Raji (cell line): Measurements from ENCODE around the gene CAVIN2.

ENCODE experiments used
- POLR2A ChIP-seq: IDR thresholded peaks from 2 replicates; pipeline ENCODE4 v1.6.1; 2011; ENCODE audit warnings: low read depth, low read length, control low read depth; ENCODE audit not compliant: insufficient read depth

CAVIN2 gene

DNA sequence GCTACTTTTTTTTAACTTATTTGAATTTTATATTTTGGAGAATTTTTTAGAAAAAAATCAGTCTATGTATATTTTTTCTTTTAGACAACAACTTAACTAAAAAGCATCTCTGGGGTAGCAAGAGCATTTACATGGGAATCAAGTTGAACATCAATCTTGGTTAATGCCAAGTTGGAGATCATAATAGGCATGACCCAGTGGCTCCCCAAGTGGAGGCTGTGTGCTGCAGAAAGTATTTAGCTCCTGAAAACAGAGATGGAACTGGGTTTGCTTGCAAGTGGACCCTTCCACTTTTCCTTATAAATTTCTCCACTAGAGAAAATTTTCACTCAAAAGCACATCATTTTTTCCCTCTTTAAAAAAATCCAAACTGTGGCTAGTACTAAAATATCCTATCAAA is 23.9 kb upstream of the CAVIN2 start:
- TF ChIP-seq POLR2A: no peak

DNA sequence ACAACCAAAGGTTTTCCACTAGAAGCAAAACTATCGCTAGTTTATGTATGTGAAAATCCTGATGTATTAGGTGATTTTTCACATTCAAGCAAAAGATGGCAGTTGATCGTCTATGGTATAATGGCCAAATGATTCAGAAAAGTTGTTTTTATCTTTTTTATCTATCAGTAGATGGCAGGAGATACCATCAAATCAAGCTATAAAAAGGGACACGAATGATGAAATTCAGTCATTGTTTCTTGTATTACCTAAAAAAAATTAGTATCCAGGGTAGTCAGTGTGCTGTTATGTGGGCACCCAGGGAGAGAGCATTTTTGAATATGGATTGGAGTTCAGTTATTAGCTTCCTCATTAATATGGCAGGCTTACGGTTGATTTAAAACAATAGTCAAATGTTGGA is 22.9 kb upstream of the CAVIN2 start:
- no peak for TF ChIP-seq POLR2A

- no peak for TF ChIP-seq POLR2A
Observed at GRCh38 chr2:191869178-191869577, 22.3 kb upstream of the CAVIN2 start.

DNA sequence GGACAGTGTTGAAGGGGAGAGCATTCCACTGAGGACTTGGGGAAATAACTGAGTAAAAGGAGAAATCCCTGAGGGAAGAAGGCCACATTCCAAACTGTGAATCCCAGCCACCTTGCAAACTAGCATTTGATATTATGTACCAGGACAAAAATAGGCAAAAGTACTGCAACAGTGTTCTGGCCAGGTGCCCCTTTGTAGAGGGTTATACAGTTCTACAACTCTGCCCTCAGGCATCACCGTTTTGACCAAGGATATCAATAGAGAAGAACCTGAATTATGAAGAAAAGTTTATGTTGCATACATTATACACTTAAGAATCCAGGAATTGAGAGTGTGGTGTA is 20.6 kb upstream of the CAVIN2 start:
- no peak for TF ChIP-seq POLR2A

GRCh38 chr2:191866675-191867506 is 20.0 kb upstream of the CAVIN2 start:
- TF ChIP-seq POLR2A: no peak

DNA sequence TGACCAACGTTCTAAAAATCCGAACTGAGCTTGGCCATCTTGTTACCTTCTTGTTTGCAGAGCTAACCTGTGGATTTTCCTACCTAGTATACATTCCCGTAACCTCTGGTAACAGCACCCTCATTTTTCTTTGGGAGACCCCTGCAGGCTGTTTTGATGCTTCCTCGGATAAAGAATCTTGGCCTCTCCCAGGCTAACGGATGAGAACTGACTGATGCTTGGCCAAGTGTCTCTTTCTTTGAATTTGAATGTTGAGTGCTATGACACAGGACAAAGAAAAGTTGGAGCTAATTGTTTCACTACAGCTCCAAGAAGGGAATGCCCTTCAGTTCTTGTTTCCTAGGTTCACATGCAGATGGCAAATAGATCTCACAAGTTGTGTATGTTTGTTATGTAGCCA is 19.3 kb upstream of the CAVIN2 start:
- no peak for TF ChIP-seq POLR2A

DNA sequence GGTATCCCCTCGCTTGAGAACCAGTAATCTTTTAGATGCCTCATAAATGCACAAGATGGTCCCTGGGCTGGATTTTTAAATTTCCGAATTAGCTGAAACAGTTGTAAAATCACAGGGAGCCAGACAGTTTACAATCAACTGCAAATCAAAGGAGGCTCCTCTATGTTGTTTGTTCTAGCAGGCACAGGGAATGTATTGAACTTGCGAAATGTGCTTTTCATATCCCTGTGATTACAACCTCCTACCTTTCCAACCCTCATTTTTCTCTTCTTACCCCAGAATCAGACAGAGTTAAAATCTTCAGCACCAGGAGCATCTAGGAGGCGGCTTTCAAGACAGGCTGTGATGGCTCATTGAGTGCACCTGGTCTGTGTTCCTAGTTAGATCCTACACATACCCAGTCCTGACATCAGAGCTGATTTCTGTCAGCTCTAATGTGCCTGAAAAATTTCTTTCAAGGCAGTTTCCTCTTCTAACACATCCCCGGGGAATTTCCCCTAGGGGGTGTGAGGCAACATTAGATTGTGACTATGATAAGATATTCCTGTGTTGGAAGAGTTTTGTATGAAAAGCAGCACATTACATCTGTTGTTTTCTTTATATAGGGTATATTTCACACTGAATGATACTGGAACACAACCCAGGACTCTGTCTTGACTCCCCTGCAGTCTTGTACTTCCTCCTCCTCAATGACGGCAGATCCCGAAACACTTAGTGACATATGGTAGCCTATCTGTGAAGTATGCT is 17.9 kb upstream of the CAVIN2 start:
- TF ChIP-seq POLR2A: no peak

DNA sequence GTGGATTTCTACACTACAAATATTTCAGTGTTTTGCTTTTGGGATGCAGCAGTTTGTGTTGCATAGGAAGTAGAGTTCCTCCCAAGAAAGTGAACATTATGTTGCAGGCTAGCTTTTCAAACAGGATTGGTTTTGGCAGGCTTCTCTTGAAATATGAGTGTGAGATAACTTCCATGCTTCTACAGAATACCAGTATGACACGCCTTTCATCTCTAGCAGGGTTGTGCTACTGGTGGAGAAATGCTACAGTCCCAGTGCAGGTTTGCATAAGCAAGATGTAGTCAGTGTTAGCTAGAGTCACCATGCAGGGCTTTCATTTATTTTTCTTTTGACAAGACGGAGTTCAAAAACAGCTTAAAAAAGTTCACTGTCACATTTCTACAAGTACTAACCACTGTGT is 17.1 kb upstream of the CAVIN2 start:
- no peak for TF ChIP-seq POLR2A

- no peak for TF ChIP-seq POLR2A
Observed at GRCh38 chr2:191862156-191862775, 15.4 kb upstream of the CAVIN2 start.

DNA sequence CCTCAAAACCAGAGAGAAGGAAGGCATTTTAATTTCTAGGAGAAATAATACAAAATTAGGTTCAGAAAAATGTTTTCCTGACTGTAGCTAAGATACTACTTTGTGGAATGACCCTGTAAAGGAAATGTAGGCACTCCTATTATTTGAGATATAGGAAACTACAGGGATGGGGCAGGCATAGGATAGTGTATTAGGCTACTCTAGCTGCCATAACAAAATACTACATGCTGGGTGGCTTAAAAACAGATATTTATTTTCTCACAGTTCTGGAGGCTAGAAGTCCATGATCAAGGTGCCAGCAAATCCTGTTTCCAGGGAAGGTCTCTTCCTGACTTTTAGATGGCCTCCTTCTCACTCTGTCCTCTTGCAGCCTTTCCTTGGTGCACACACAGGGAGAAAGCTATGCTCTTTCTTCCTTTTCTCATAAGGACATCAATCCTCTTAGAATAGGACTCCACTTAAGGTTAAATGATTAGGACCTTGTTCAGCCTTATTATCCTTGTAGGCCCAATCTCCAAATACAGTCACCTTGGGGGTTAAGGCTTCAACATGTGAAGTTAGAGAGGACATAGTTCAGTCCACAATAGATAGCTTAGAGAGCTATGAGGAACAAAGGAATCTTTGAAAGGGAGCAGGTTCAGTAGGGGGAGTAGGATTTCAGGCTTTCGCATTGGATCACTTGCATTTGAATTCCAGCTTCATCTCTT is 14.0 kb upstream of the CAVIN2 start:
- TF ChIP-seq POLR2A: no peak

- no peak for TF ChIP-seq POLR2A
Observed at GRCh38 chr2:191859681-191860080, 12.8 kb upstream of the CAVIN2 start.

DNA sequence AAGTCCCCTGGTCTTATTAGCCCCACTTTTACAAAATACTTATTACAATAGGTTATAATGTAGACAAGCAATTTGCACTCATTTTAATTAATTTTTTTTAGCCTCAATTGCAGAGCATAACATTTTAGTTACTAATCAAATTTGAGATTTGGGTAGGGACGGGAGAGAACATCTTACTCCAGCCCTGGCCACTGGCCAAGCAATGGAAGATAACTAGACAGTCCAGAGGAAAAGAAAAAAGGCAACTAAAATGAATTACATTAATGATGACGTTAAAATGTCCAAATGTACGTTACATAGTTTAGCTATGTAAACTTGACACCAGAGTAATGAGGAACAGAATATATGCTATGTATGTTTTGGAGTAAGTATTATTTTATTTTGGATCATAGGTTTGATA is 11.0 kb upstream of the CAVIN2 start:
- no peak for TF ChIP-seq POLR2A

GRCh38 chr2:191857259-191857805 is 10.4 kb upstream of the CAVIN2 start:
- TF ChIP-seq POLR2A: no peak

DNA sequence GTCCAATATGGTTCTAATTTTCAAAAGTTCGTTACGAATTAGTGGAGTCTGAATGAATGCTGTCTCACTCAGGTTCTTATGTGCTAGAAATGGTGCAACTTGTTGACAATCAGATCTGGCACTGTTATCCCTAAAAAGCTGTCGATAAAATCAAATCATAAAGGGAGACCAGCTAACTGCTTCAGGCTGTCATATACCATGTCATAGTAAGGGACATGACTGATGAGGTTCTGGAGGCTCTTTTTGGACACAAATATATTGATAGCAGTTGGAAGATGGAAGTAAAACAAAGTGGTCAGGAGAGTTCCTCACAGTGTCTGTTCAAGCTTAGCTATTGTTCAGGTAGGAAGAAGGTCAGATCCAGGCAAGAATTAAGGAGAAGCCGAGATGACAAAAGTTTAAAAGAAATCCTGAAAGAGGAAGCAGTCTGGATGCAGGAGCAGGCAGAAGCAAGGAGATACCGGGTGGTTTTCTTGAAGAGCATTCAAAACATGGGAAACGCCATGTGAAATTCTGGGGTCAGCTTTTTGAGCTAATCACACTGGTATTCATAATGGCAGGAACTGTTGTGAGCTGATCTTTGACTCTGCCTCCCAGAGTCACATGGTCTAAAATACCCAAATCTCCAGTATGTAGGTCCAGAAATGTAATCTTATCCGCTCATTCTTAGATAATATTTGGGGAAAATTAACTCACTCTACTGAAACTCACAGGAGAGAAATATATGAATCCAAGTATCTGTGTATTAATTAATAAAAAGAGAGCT is 9.4 kb upstream of the CAVIN2 start:
- TF ChIP-seq POLR2A: no peak
